ENCODE results near the gene C2orf76.

The C2orf76 gene

DNA sequence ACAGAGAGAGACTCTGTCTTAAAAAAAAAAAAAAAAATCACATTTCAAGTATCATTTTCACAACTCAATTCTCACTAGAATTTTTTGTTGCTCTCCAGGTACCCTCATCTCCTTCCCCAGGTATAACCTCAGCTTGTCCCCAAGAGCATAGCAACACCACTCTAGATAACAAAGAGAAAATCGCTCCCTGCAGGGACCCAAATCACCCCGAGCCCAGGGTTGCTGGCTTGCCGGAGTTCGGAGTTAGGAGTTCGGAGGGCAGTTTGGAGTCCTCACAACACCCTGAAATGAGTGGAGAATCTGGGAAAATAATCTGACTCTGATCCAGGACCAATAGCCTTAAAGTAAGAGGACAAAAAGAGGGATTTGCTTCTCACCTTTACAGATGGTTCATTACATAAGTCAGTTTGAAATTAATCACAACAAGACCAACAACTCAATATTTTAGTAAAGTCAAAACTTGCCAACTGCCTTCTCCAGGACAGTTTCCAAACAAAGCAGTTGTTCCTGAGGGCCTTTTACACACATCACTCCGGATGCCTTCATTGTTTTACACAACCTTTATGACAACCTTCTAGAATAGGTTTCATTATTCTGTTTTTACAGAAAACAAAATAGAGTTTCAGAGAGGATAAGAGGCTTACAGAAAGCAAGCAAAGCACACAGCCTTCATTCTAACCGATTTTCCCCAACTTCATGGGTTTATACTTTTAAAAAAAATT is 59.1 kb downstream of the C2orf76 start:
- peaks cover 14% of the 10 kb centered on the region for H3K4me1 ChIP-seq (ENCODE audit: insufficient read depth, low read length)
- H3K9me3 ChIP-seq (ENCODE audit: control insufficient read depth, insufficient read depth, low read length): no peaks in the 10 kb centered on the region; the same call in 1 of the 2 replicates
- no peak overlapping the region for H3K9ac ChIP-seq (ENCODE audit: low read depth, low read length)
- H3K36me3 ChIP-seq (ENCODE audit: insufficient read depth, low read length): no peaks in the 10 kb centered on the region; the same call in 1 of the 2 replicates

DNA sequence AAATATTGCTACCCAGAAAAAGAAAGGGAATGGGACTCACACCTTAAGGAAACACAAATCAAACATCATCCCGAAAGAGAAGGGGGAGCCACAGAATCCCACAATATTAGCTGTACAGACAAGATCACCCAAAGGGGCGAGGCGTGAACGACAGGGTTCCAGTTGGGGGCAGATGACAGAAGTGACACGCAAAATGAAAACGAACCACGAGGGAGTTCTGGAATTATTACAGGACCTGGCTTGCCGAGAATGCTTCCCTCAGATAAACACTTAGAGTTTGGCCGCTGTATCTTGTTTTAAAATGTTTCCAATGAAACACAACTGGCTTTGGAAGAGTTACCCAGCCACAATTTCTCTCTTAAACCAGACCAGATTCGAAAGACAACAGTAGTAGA is 60.4 kb downstream of the C2orf76 start:
- Histone ChIP-seq H3K4me1 (ENCODE audit: insufficient read depth, low read length) (peaks cover 11% of the 10 kb centered on the region), H3K36me3 (ENCODE audit: insufficient read depth, low read length) (no peaks in the 10 kb centered on the region; the same call in 1 of the 2 replicates), H3K9me3 (ENCODE audit: control insufficient read depth, insufficient read depth, low read length) (no peaks in the 10 kb centered on the region; the same call in 1 of the 2 replicates), H3K9ac (ENCODE audit: low read depth, low read length) (no peak overlapping the region)

DNA sequence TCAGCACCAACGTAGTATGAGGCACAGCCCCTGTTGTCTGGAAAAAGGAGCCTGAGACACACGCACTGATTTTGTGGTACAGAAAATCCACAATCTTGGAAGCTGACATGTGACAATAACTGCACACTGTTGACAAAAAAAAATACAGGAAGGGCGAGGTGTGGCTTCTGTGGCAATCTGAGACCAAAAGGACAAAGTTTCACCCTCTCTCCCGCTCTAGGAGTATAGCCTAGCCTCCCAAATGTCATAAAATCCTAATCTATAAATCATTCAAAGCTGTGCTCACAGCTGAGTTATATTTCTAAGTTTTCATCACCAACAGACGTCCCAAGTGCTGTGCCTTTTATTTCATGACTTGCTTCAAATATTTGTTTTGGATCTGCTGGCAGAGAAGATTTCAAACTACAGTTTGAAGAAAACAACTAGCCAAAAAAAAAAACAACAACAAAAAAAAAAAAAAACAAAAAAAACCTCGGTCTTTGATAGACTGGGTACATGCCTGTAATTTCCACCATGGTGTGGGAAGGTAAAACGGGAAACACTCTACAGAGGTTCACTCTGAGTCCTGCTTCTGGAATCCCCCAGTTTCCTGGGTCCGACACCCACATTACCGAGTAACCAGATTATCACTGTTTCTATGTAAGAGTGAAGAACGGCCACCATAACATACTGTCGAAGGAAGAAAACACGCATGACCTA is 61.0 kb downstream of the C2orf76 start:
- Histone ChIP-seq H3K4me1 (ENCODE audit: insufficient read depth, low read length) (peaks cover 11% of the 10 kb centered on the region), H3K9me3 (ENCODE audit: control insufficient read depth, insufficient read depth, low read length) (no peaks in the 10 kb centered on the region; the same call in 1 of the 2 replicates)

DNA sequence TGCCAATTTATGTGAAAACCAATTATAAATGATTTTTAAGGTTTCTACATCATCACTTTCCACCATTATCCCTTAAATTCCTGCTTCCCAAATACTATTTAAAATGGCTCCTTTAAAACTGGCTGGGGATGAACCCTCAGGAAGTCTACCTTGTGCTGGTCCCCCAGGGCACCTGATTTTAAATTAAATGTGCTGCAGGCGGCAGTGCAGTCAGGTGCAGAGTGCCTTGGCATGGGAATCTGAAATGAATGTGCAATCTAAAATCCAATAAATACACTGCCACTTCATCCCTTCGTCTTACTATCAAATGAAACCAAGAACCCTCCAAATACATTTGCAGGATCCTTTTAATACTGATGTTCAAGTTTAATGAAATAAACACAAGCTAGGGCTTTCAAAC is 61.8 kb downstream of the C2orf76 start:
- H3K9ac ChIP-seq (ENCODE audit: low read depth, low read length): no peak overlapping the region
- H3K36me3 ChIP-seq (ENCODE audit: insufficient read depth, low read length): no peaks in the 10 kb centered on the region; the same call in 1 of the 2 replicates
- no peaks in the 10 kb centered on the region; the same call in 1 of the 2 replicates for H3K9me3 ChIP-seq (ENCODE audit: control insufficient read depth, insufficient read depth, low read length)
- H3K4me1 ChIP-seq (ENCODE audit: insufficient read depth, low read length): peaks cover 11% of the 10 kb centered on the region

More for the DNA sequence above, 61.0 kb downstream of the C2orf76 start:
- H3K36me3 ChIP-seq (ENCODE audit: insufficient read depth, low read length): no peaks in the 10 kb centered on the region; the same call in 1 of the 2 replicates
- H3K9ac ChIP-seq (ENCODE audit: low read depth, low read length): no peak overlapping the region

DNA sequence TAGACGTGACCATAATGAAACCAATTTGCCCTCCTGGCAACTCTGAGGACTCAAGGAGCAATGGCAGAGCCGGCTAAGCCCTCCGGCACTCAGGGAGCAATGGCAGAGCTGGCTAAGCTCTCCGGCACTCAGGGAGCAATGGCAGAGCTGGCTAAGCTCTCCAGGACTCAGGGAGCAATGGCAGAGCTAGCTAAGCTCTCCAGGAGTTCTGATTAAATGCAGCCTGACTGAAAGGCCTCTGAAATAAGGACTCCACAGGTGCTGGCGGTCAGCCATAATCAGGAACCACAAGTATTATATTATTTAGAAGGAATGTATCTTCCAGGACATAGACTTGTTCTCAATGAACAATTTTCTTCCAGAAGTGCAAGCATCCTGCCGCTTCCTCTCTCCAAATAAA is 65.2 kb downstream of the C2orf76 start:
- no peaks in the 10 kb centered on the region for H3K9me3 ChIP-seq (ENCODE audit: control insufficient read depth, insufficient read depth, low read length)
- H3K4me1 ChIP-seq (ENCODE audit: insufficient read depth, low read length): peaks cover 11% of the 10 kb centered on the region
- no peaks in the 10 kb centered on the region for H3K36me3 ChIP-seq (ENCODE audit: insufficient read depth, low read length)
- H3K9ac ChIP-seq (ENCODE audit: low read depth, low read length): no peak overlapping the region

DNA sequence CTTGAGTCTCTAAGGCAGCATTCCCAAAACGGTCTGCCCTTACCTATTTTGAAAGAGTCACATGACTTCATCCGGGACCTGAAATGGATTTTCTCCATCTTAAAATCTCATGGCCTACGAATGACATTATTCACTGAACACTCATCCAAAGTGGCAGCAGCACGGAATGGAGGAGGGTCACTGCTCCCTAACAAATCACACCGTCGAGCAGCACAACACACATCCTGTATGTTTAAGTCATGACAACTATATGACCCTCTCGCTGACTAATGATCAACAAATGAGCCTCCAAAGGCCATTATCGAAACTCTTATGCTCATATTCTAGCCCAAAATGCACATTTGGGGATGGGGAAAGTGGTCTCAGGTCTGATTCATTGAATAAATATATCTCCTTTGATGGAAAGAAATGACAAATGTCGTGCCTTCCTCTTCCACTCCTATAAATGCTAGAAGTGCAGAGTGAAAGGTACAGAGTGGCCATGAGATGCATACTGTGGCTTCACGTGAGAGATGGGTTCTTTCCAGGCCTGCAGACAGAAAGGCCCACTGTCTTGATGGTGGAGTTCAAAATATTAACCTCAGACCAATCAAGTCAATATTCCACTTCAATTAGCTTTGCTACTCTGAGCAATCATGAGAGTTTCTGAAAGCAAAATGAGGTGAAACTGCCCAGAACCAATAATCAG is 70.8 kb downstream of the C2orf76 start:
- H3K9ac ChIP-seq (ENCODE audit: low read depth, low read length): no peak overlapping the region
- H3K9me3 ChIP-seq (ENCODE audit: control insufficient read depth, insufficient read depth, low read length): no peaks in the 10 kb centered on the region
- H3K36me3 ChIP-seq (ENCODE audit: insufficient read depth, low read length): no peaks in the 10 kb centered on the region
- peaks cover 4% of the 10 kb centered on the region; the same call in 1 of the 2 replicates for H3K4me1 ChIP-seq (ENCODE audit: insufficient read depth, low read length)

DNA sequence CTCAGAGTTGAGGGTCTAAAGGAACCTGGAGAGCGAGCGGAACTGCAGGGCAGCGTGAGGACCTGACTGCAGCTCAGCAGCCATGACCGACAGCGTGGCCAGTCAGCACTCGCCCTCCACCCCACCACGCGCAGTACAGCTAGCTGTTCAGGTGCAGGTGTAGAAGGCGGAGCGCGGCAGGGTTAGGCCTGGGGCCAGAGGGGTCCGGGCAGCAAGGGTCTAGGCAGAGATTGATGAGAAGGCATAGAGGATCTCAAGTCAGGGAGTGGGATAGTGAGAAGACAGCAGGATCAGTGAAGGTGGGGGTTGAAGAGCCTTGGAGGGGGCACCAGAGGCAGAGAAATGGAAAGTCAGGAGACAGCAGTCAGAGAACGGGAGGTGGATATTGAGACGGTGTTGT is 72.0 kb downstream of the C2orf76 start:
- Histone ChIP-seq H3K4me1 (ENCODE audit: insufficient read depth, low read length) (peaks cover 4% of the 10 kb centered on the region; the same call in 1 of the 2 replicates), H3K36me3 (ENCODE audit: insufficient read depth, low read length) (no peaks in the 10 kb centered on the region), H3K9me3 (ENCODE audit: control insufficient read depth, insufficient read depth, low read length) (no peaks in the 10 kb centered on the region), H3K9ac (ENCODE audit: low read depth, low read length) (no peak overlapping the region)

DNA sequence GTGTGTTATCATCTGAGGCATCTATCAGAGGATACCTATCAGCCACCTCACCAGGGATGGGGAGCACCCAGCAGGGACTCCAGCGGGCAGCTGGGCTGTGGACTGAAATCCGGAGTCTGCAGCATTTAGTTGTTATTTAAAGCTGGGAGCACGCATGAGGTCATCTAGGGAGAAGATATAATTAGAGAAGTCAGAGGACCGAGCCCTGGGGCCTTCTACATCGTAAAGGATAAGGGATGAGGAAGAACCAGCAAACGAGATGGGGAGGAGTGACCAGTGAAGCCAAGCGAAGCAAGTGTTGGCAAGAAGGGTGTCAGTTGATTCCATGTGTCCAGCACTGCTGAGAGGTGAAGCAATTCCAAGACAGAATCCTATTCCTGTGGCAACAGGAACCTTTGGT is 72.7 kb downstream of the C2orf76 start:
- H3K9me3 ChIP-seq (ENCODE audit: control insufficient read depth, insufficient read depth, low read length): no peaks in the 10 kb centered on the region
- no peak overlapping the region for H3K9ac ChIP-seq (ENCODE audit: low read depth, low read length)
- H3K4me1 ChIP-seq (ENCODE audit: insufficient read depth, low read length): peaks cover 4% of the 10 kb centered on the region; the same call in 1 of the 2 replicates
- no peaks in the 10 kb centered on the region for H3K36me3 ChIP-seq (ENCODE audit: insufficient read depth, low read length)

DNA sequence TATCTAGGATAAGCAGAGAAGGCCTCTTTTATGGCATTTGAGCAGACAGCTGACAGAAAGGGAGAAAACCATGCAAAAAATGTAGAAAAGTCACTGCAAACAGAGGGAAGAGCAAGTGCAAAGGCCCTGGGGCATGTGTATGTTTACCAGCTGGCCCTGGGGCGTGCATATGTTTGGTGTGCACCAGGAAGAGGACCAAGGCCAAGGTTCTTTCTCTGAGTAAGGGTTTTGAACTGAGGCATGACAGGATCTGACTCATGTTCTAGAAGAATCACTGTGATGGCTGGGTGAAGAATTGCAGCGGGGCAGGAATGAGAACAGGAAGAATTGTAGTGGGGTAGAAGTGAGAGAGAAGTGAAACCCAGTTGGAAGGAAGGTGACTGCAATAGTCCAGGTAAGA is 73.4 kb downstream of the C2orf76 start:
- no peak overlapping the region for H3K9ac ChIP-seq (ENCODE audit: low read depth, low read length)
- no peaks in the 10 kb centered on the region for H3K9me3 ChIP-seq (ENCODE audit: control insufficient read depth, insufficient read depth, low read length)
- no peaks in the 10 kb centered on the region for H3K36me3 ChIP-seq (ENCODE audit: insufficient read depth, low read length)
- peaks cover 4% of the 10 kb centered on the region; the same call in 1 of the 2 replicates for H3K4me1 ChIP-seq (ENCODE audit: insufficient read depth, low read length)

DNA sequence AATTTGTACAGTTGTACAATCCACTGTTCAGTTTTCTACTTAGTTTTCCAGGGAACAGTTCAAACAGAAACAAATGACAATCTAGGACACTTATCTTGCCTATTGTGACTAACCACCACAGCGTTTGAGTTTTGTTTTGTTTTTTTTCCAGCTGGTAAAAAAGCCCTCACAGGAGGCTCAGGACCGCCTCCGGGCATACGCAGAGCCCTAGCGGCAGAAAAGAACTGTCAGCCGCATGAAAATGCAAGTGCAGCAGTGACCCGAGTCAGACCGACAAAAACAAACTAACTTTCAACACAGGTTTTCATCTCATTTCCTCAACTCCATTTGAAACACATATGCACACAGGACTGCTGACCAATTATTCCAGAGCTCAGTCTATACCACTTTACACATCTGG is 74.4 kb downstream of the C2orf76 start:
- Histone ChIP-seq H3K9ac (ENCODE audit: low read depth, low read length) (no peak overlapping the region), H3K36me3 (ENCODE audit: insufficient read depth, low read length) (no peaks in the 10 kb centered on the region), H3K4me1 (ENCODE audit: insufficient read depth, low read length) (peaks cover 4% of the 10 kb centered on the region; the same call in 1 of the 2 replicates), H3K9me3 (ENCODE audit: control insufficient read depth, insufficient read depth, low read length) (no peaks in the 10 kb centered on the region)

DNA sequence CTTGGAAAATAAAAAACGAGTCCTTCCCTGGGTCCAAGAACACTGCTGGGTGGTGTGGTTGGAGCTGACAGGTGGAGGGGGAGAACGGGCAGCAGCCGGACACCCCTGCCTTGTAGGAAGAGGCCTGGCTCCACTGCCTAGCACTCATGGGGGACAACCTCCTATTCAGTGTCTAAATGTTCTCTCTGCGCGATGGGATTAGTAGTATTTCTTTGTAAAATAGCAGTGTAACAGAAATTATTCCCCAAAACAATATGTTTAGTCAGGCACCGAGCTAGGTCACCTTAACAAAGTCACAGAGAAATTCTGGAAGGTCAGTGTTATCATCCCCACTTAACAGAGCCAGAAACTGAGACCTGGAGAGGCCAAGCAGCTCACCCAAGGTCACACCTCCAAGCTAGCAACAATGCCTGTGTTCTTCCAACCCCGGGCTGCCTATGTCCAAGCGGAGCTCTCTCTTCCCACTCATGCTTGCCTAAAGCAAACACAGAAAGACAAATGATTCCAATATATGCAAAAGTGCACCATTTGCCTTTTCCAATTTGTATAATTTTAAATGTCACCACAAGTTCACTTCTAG is 75.0 kb downstream of the C2orf76 start:
- Histone ChIP-seq H3K4me1 (ENCODE audit: insufficient read depth, low read length) (peaks cover 4% of the 10 kb centered on the region; the same call in 1 of the 2 replicates), H3K36me3 (ENCODE audit: insufficient read depth, low read length) (no peaks in the 10 kb centered on the region), H3K9me3 (ENCODE audit: control insufficient read depth, insufficient read depth, low read length) (no peaks in the 10 kb centered on the region), H3K9ac (ENCODE audit: low read depth, low read length) (no peak overlapping the region)

DNA sequence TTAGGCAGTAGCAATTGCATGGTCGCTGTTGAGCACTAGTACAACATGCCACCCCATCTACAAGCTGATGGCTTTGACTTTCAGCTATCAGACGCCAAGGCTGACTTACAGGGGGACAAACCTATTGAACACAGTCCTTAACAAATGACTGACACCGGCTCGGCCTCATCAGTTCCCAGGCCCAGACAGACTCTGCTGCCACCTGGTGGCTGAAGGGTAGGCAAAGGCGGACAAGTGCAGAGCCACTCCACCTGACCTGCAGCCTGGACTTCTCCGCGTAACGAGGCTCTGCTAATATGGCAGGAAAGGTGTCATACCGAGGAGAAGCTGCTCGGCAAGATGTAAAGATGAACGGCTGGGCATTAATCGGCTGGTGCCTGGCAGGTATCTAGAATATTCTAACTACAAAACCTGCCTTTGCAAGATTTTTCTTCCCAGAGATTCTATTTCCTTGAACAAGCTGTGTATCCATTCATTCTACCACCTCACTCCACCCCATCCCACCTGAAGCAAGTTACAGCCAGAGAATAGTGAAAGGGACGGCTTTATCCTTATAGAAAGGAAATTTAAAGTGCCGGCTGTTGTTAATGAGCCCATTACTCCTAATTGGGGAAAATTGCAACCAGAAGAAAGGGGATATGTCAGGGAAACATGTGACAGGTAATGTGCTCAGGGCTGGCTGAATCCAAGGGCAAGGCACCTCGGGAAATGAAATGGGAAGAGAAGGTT is 75.6 kb downstream of the C2orf76 start:
- H3K4me1 ChIP-seq (ENCODE audit: insufficient read depth, low read length): peaks cover 4% of the 10 kb centered on the region; the same call in 1 of the 2 replicates
- H3K9ac ChIP-seq (ENCODE audit: low read depth, low read length): no peak overlapping the region
- H3K36me3 ChIP-seq (ENCODE audit: insufficient read depth, low read length): no peaks in the 10 kb centered on the region
- no peaks in the 10 kb centered on the region for H3K9me3 ChIP-seq (ENCODE audit: control insufficient read depth, insufficient read depth, low read length)

DNA sequence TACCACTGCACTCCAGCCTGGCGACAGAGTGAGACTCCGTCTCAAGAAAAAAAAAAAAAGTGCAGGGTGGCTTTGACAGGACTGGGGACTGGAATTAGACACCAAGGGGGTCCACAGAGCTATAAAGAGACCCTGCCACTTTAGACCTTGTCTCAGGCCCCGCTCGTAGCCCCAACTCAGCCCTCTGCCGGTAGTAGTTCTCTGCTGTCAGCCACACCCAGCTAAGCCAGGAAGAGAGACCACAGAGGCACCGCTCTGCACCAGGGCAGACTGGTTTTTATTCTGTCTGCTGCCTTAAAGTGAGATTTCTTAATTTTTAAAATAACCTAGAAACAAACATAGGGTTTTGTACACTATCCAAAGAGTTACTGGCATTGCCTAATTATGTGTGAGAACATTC is 77.0 kb downstream of the C2orf76 start:
- no peak overlapping the region for H3K9ac ChIP-seq (ENCODE audit: low read depth, low read length)

More for the DNA sequence above, 77.0 kb downstream of the C2orf76 start:
- peaks cover 4% of the 10 kb centered on the region; the same call in 1 of the 2 replicates for H3K4me1 ChIP-seq (ENCODE audit: insufficient read depth, low read length)
- H3K9me3 ChIP-seq (ENCODE audit: control insufficient read depth, insufficient read depth, low read length): no peaks in the 10 kb centered on the region
- no peaks in the 10 kb centered on the region for H3K36me3 ChIP-seq (ENCODE audit: insufficient read depth, low read length)
